ENCODE measurements around the gene PHAF1. TPM values are rescaled to one million over a fixed set of nuclear protein-coding genes. Genes with fewer than 3 reads are reported as not detected.

The PHAF1 gene
- total RNA-seq, 1 experiment from 2014 or later = 19.2 TPM

DNA sequence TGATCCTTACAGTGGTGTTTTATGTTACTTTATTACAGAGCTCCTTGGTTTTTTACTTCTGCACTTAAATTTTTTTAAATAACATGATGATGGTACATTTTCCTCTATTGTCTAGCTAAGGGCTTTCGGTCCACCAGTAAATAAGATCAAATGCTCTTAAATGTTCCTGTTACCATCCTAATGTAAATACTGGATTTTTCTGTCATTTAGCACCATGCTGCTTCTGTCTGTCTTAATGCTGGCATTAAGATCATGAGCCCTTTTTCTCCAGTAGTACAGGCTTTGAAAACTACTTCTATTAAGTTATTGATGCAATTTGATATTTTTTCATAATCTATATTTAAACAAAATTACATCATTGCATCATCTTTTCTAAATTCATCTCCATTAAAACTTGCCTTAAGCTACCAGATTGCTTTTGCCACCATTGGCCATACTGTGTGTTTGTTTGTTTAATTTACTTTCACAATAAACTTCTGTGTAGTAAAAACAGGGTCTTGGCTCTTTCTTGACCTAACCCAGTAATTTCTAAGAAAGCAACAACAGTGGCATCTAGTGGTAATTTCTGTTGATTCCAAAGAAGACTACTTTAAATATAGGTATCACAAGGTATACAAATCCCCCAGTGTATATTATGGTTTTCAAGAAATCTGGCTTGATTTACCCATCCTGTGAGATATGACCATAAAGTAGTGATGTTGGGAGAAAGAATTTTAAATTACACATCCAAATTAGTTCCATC, 9.0 kb upstream of the PHAF1 start:
- H3K27ac ChIP-seq (ENCODE audit: low read depth, low read length) = no peak overlapping the region
- DNase-seq (ENCODE audit: low read depth, low spot score) = no peak
- ChIA-PET CTCF (interaction anchor here (1.1 to 2.6 kb wide), 3 partner anchors 69 to 208 kb away, joined by 3 to 26 read pairs (median 4); partner anchors contain the start of gene NOL3), RAD21 (ENCODE audit: low non-redundant PET in 1 of 2, low total read pairs in 2 of 2, uncharacterized antibody in 2 of 2, unreplicated experiment in 2 of 2) (interaction anchor here (1.0 to 1.6 kb wide), 3 partner anchors 83 kb away, joined by 3 to 6 read pairs (median 4); no protein-coding TSS in a partner anchor), POLR2A (no interaction called here)
- intact Hi-C loops (cut with micrococcal nuclease) = loop anchor here (2.0 to 10.0 kb wide), 3 partner anchors 82 to 206 kb away; no protein-coding TSS in a partner anchor
- H3K79me2 ChIP-seq (ENCODE audit: insufficient read depth, low read length) = no peaks in the 10 kb centered on the region
- no TSS peak for BruUV-seq (replicated peaks)
- no peaks in the 10 kb centered on the region for H3K9me2 ChIP-seq (ENCODE audit: insufficient read depth)
- TF ChIP-seq EZH2phosphoT487 (IDR thresholded peaks at IDR 0.05; ENCODE audit: borderline replicate concordance) (no peak), RAD21 (IDR thresholded peaks at IDR 0.05; ENCODE audit: low read depth) (peak; percentile 62), ZFX (IDR thresholded peaks at IDR 0.05) (no peak)
- TF ChIP-seq, protein P1, sequence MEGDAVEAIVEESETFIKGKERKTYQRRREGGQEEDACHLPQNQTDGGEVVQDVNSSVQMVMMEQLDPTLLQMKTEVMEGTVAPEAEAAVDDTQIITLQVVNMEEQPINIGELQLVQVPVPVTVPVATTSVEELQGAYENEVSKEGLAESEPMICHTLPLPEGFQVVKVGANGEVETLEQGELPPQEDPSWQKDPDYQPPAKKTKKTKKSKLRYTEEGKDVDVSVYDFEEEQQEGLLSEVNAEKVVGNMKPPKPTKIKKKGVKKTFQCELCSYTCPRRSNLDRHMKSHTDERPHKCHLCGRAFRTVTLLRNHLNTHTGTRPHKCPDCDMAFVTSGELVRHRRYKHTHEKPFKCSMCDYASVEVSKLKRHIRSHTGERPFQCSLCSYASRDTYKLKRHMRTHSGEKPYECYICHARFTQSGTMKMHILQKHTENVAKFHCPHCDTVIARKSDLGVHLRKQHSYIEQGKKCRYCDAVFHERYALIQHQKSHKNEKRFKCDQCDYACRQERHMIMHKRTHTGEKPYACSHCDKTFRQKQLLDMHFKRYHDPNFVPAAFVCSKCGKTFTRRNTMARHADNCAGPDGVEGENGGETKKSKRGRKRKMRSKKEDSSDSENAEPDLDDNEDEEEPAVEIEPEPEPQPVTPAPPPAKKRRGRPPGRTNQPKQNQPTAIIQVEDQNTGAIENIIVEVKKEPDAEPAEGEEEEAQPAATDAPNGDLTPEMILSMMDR (IDR thresholded peaks at IDR 0.05 in 2 of 3, conservative IDR thresholded peaks at IDR 0.05 in 1 of 3; ENCODE audit: borderline replicate concordance in 1 of 3, insufficient read depth in 1 of 3, low read depth in 2 of 3, low read length in 2 of 3) = peak; percentile 28 to 55 (median 36); a peak in 4 of 6 replicates
- no peak overlapping the region for H2AFZ ChIP-seq (ENCODE audit: low read depth, low read length, poor library complexity, severe bottlenecking)
- H3K4me1 ChIP-seq (ENCODE audit: control insufficient read depth in 1 of 2, insufficient read depth in 2 of 2, low read length in 2 of 2) = peaks cover 0 to 6% of the 10 kb centered on the region in 2 experiments; a peak in 2 of 4 replicates
- peaks cover 10 to 18% of the 10 kb centered on the region in 2 experiments; a peak in 3 of 4 replicates for H3K36me3 ChIP-seq (ENCODE audit: control insufficient read depth in 1 of 2, insufficient read depth in 2 of 2, low read length in 2 of 2)
- H4K20me1 ChIP-seq (ENCODE audit: insufficient read depth) = peaks cover 5% of the 10 kb centered on the region; the same call in 1 of the 2 replicates
- H3K27me3 ChIP-seq (ENCODE audit: insufficient read depth, low read length) = no peaks in the 10 kb centered on the region
- ATAC-seq = no peak; the same call in 1 of the 2 replicates
- no peak overlapping the region for H3K4me2 ChIP-seq (ENCODE audit: low read length)
- no peak overlapping the region for H3K9ac ChIP-seq (ENCODE audit: low read length)
- H3K9me3 ChIP-seq (ENCODE audit: control insufficient read depth in 1 of 2, insufficient read depth in 1 of 2, low read depth in 1 of 2, low read length in 2 of 2) = no peaks in the 10 kb centered on the region
- no peak overlapping the region for H3K4me3 ChIP-seq (replicated peaks in 1 of 2; ENCODE audit: low read depth in 1 of 2, low read length in 2 of 2)
